Mesenchymal stem cell (in vitro differentiated cells and primary cell): ENCODE results near the gene MS4A5. TPM values are rescaled to one million over a fixed set of nuclear protein-coding genes. Genes with fewer than 3 reads are reported as not detected.

Experiments used
- DNase-seq: peaks from one replicate; pipeline ENCODE4 v3.0.0-alpha.2; 2013
- H2AFZ ChIP-seq: one replicate; pipeline ENCODE4 v1.6.1; 2013; ENCODE audit warnings: low read depth, mild to moderate bottlenecking, control low read depth, inconsistent platforms, low read length, moderate library complexity
- H2AK5ac ChIP-seq: 2 replicates; pipeline ENCODE4 v1.6.1; 2013; ENCODE audit warnings: low read length, moderate library complexity, mild to moderate bottlenecking, inconsistent platforms; ENCODE audit not compliant: severe bottlenecking
- H2BK120ac ChIP-seq: one replicate; pipeline ENCODE4 v1.6.1; 2013; ENCODE audit warnings: low read depth, mild to moderate bottlenecking, inconsistent platforms, low read length, moderate library complexity
- H2BK12ac ChIP-seq, 2 experiments: one replicate each; pipeline ENCODE4 v1.6.1; 2013; ENCODE audit warnings: inconsistent platforms in 2 of 2, low read length in 2 of 2, mild to moderate bottlenecking in 2 of 2, moderate library complexity in 2 of 2, control low read depth in 1 of 2
- H2BK15ac ChIP-seq: one replicate; pipeline ENCODE4 v1.6.1; 2013; ENCODE audit warnings: mild to moderate bottlenecking, low read depth, inconsistent platforms; ENCODE audit not compliant: poor library complexity, severe bottlenecking
- H2BK5ac ChIP-seq: 2 replicates; pipeline ENCODE4 v1.6.1; 2013; ENCODE audit warnings: low read depth, mild to moderate bottlenecking, low read length, control low read depth, inconsistent platforms; ENCODE audit not compliant: poor library complexity, severe bottlenecking
- H3K14ac ChIP-seq, 2 experiments: one replicate each; pipeline ENCODE4 v1.6.1; 2013; ENCODE audit warnings: inconsistent platforms in 2 of 2, low read length in 2 of 2, control low read depth in 1 of 2, mild to moderate bottlenecking in 1 of 2, moderate library complexity in 1 of 2
- H3K18ac ChIP-seq, 2 experiments: one replicate each; pipeline ENCODE4 v1.6.1; 2013; ENCODE audit warnings: inconsistent platforms in 2 of 2, low read length in 2 of 2, control low read depth in 1 of 2, low read depth in 1 of 2, mild to moderate bottlenecking in 1 of 2
- H3K23ac ChIP-seq, 2 experiments: one replicate each; pipeline ENCODE4 v1.6.1; 2013; ENCODE audit warnings: inconsistent platforms in 2 of 2, low read length in 2 of 2, mild to moderate bottlenecking in 2 of 2, moderate library complexity in 2 of 2, control low read depth in 1 of 2
- H3K27ac ChIP-seq: 2 replicates; pipeline ENCODE4 v1.5.1; 2013; ENCODE audit warnings: mild to moderate bottlenecking, moderate library complexity, low read length, control low read depth, inconsistent platforms; ENCODE audit not compliant: poor library complexity, severe bottlenecking
- H3K27me3 ChIP-seq, 2 experiments: 2 replicates each; pipeline versions ENCODE4 v1.6.1 to v1.7.0; 2013; ENCODE audit warnings: low read length in 2 of 2, mild to moderate bottlenecking in 2 of 2, moderate library complexity in 2 of 2, control low read depth in 1 of 2, inconsistent platforms in 1 of 2; ENCODE audit not compliant: control insufficient read depth in 1 of 2, insufficient read depth in 1 of 2
- H3K36me3 ChIP-seq, 2 experiments: 2 replicates each; pipeline versions ENCODE4 v1.6.1 to v1.7.0; 2013; ENCODE audit warnings: low read length in 2 of 2, control low read depth in 1 of 2, inconsistent platforms in 1 of 2, low read depth in 1 of 2, mild to moderate bottlenecking in 1 of 2; ENCODE audit not compliant: insufficient read depth in 2 of 2, control insufficient read depth in 1 of 2
- H3K4ac ChIP-seq, 2 experiments: one replicate each; pipeline ENCODE4 v1.6.1; 2013; ENCODE audit warnings: inconsistent platforms in 2 of 2, low read length in 2 of 2, mild to moderate bottlenecking in 2 of 2, moderate library complexity in 2 of 2, control low read depth in 1 of 2, low read depth in 1 of 2
- H3K4me1 ChIP-seq: 2 replicates; pipeline ENCODE4 v1.6.1; 2013; ENCODE audit warnings: low read depth, low read length, control low read depth; ENCODE audit not compliant: control insufficient read depth, insufficient read depth
- H3K4me2 ChIP-seq: 2 replicates; pipeline ENCODE4 v1.6.1; 2013; ENCODE audit warnings: low read length, mild to moderate bottlenecking, inconsistent platforms; ENCODE audit not compliant: poor library complexity, severe bottlenecking
- H3K4me3 ChIP-seq, 2 experiments: 2 replicates each; pipeline versions ENCODE4 v1.5.1 to v1.7.0; 2013; ENCODE audit warnings: low read length in 2 of 2, mild to moderate bottlenecking in 2 of 2, control low read depth in 1 of 2, low read depth in 1 of 2; ENCODE audit not compliant: insufficient read depth in 1 of 2
- H3K79me1 ChIP-seq: replicated peaks from 2 replicates; pipeline ENCODE4 v1.6.1; 2013; ENCODE audit warnings: mild to moderate bottlenecking, control low read depth, low read length, inconsistent platforms; ENCODE audit not compliant: poor library complexity, severe bottlenecking
- H3K9ac ChIP-seq: 2 replicates; pipeline ENCODE4 v1.7.0; 2013; ENCODE audit warnings: mild to moderate bottlenecking, low read length, moderate library complexity
- H3K9me3 ChIP-seq: 2 replicates; pipeline ENCODE4 v1.7.0; 2013; ENCODE audit warnings: mild to moderate bottlenecking, low read length; ENCODE audit not compliant: control insufficient read depth
- H4K8ac ChIP-seq: one replicate; pipeline ENCODE4 v1.6.1; 2013; ENCODE audit warnings: inconsistent platforms, mild to moderate bottlenecking, low read length, moderate library complexity
- H4K91ac ChIP-seq: one replicate; pipeline ENCODE4 v1.6.1; 2013; ENCODE audit warnings: mild to moderate bottlenecking, low read length, inconsistent platforms
- WGBS: methylation state at CpG from one replicate; pipeline ENCODE4 v1.1.7; 2013; ENCODE audit warnings: mixed read lengths; 5-methylcytosine and 5-hydroxymethylcytosine counted together
- polyA plus RNA-seq, 2 experiments: library from polyadenylated mRNA; stranded (reverse); fragments of 200-250 nt; gene quantifications; one replicate each; pipeline ENCODE4 v1.2.3, GENCODE V29; 2013

The MS4A5 gene
- not detected for polyA plus RNA-seq (2013, experiment 1 of 2)
- polyA plus RNA-seq (2013, experiment 2 of 2) = not detected

GRCh38 chr11:60429272-60429671 lies at the start of gene MS4A5:
Gene MS4A5 (plus strand): TSS chr11:60429572. CDS start chr11:60429675, 103 bp downstream.
- Histone ChIP-seq H3K9ac (no peak within 1 kb of the TSS), H3K18ac (no peak within 1 kb of the TSS), H2AFZ (no peak within 1 kb of the TSS), H3K79me1 (no peaks in the 10 kb centered on the region), H3K14ac (no peak within 1 kb of the TSS), H2AK5ac (no peak within 1 kb of the TSS), H2BK12ac (no peak within 1 kb of the TSS), H3K27ac (no peak within 1 kb of the TSS), H3K4ac (no peak within 1 kb of the TSS), H2BK5ac (no peak within 1 kb of the TSS), H3K9me3 (no peaks in the 10 kb centered on the region), H4K8ac (no peak within 1 kb of the TSS), H3K23ac (no peak within 1 kb of the TSS), H2BK120ac (no peak within 1 kb of the TSS), H3K4me1 (no peaks in the 10 kb centered on the region), H4K91ac (no peak within 1 kb of the TSS), H3K36me3 (no peaks in the 10 kb centered on the region), H3K27me3 (no peaks in the 10 kb centered on the region), H2BK15ac (no peak within 1 kb of the TSS), H3K4me3 (no peak within 1 kb of the TSS), H3K4me2 (no peak within 1 kb of the TSS)
- no peak for DNase-seq
- 100% methylated on average over 5 of the region's 5 CpGs for WGBS

- Histone ChIP-seq H3K18ac (no peak overlapping the region), H2BK12ac (no peak overlapping the region)
Observed at GRCh38 chr11:60389279-60389910, 40.0 kb upstream of the MS4A5 start.

GRCh38 chr11:60390419-60390818 lies 39.0 kb upstream of the MS4A5 start:
- no peaks in the 10 kb centered on the region for H3K9me3 ChIP-seq
- no peak overlapping the region for H3K4me2 ChIP-seq
- no peak overlapping the region for H3K27ac ChIP-seq
- no peaks in the 10 kb centered on the region for H3K27me3 ChIP-seq
- no peak overlapping the region for H4K8ac ChIP-seq
- no peak for DNase-seq
- H3K4ac ChIP-seq = no peak overlapping the region
- no peak overlapping the region for H3K18ac ChIP-seq
- H4K91ac ChIP-seq = no peak overlapping the region
- no peak overlapping the region for H2BK120ac ChIP-seq
- H2BK5ac ChIP-seq = no peak overlapping the region
- H3K23ac ChIP-seq = no peak overlapping the region
- no peak overlapping the region for H3K4me3 ChIP-seq
- H3K36me3 ChIP-seq = no peaks in the 10 kb centered on the region
- H3K14ac ChIP-seq = no peak overlapping the region
- no peak overlapping the region for H2BK15ac ChIP-seq
- H2AFZ ChIP-seq = no peak overlapping the region
- no peak overlapping the region for H2BK12ac ChIP-seq
- H3K4me1 ChIP-seq = no peaks in the 10 kb centered on the region
- H2AK5ac ChIP-seq = no peak overlapping the region
- no peaks in the 10 kb centered on the region for H3K79me1 ChIP-seq
- no peak overlapping the region for H3K9ac ChIP-seq

More at GRCh38 chr11:60389279-60389910, 40.0 kb upstream of the MS4A5 start:
- H3K27ac ChIP-seq = no peak overlapping the region
- no peaks in the 10 kb centered on the region for H3K27me3 ChIP-seq
- no peak overlapping the region for H3K23ac ChIP-seq
- no peak overlapping the region for H2AFZ ChIP-seq
- H3K9me3 ChIP-seq = no peaks in the 10 kb centered on the region
- H3K4ac ChIP-seq = no peak overlapping the region
- no peak overlapping the region for H2AK5ac ChIP-seq
- no peak overlapping the region for H3K9ac ChIP-seq
- H3K4me1 ChIP-seq = no peaks in the 10 kb centered on the region
- H2BK15ac ChIP-seq = no peak overlapping the region
- no peaks in the 10 kb centered on the region for H3K36me3 ChIP-seq
- no peak overlapping the region for H4K91ac ChIP-seq
- DNase-seq = peak; percentile 72
- no peak overlapping the region for H2BK5ac ChIP-seq
- 37% methylated on average over 3 of the region's 5 CpGs for WGBS
- H3K4me3 ChIP-seq = no peak overlapping the region
- H3K79me1 ChIP-seq = no peaks in the 10 kb centered on the region
- H3K4me2 ChIP-seq = no peak overlapping the region
- no peak overlapping the region for H2BK120ac ChIP-seq
- no peak overlapping the region for H3K14ac ChIP-seq
- H4K8ac ChIP-seq = no peak overlapping the region

- Histone ChIP-seq H2BK15ac (no peak overlapping the region), H3K18ac (no peak overlapping the region)
Observed at GRCh38 chr11:60392361-60392760, 37.0 kb upstream of the MS4A5 start.

More at GRCh38 chr11:60392361-60392760, 37.0 kb upstream of the MS4A5 start:
- H2AK5ac ChIP-seq = no peak overlapping the region
- H3K14ac ChIP-seq = no peak overlapping the region
- no peak for DNase-seq
- H3K27ac ChIP-seq = no peak overlapping the region
- H2AFZ ChIP-seq = no peak overlapping the region
- H2BK12ac ChIP-seq = no peak overlapping the region
- H3K79me1 ChIP-seq = no peaks in the 10 kb centered on the region
- no peak overlapping the region for H3K4me2 ChIP-seq
- no peaks in the 10 kb centered on the region for H3K4me1 ChIP-seq
- no peak overlapping the region for H3K4me3 ChIP-seq
- H3K27me3 ChIP-seq = no peaks in the 10 kb centered on the region
- no peak overlapping the region for H3K23ac ChIP-seq
- no peak overlapping the region for H4K8ac ChIP-seq
- no peak overlapping the region for H3K4ac ChIP-seq
- no peaks in the 10 kb centered on the region for H3K36me3 ChIP-seq
- H3K9me3 ChIP-seq = no peaks in the 10 kb centered on the region
- no peak overlapping the region for H2BK5ac ChIP-seq
- H4K91ac ChIP-seq = no peak overlapping the region
- WGBS = 85% methylated on average over 2 of the region's 2 CpGs
- H2BK120ac ChIP-seq = no peak overlapping the region
- no peak overlapping the region for H3K9ac ChIP-seq
